RWPE2 (cell line): ENCODE data around the gene BMP7.

ENCODE experiments used
- ATAC-seq: fragments of 200-7000 bp; cut with Tn5 transposase; 3 replicates; pipeline ENCODE4 v1.9.1; 2021; ENCODE audit warnings: low read depth
- DNase-seq: peaks from one replicate; pipeline ENCODE4 v3.0.0-alpha.2; 2020; ENCODE audit warnings: low spot score
- H3K27ac ChIP-seq: fragments of 450-650 bp; 2 replicates; pipeline ENCODE4 v1.5.1; 2017; ENCODE audit warnings: mild to moderate bottlenecking; ENCODE audit not compliant: poor library complexity, severe bottlenecking
- H3K27me3 ChIP-seq: fragments of 250-450 bp; sonication (Bioruptor Pico); 2 replicates; pipeline ENCODE4 v1.5.1; 2021; ENCODE audit warnings: mild to moderate bottlenecking, moderate library complexity; ENCODE audit not compliant: insufficient read depth, poor library complexity, severe bottlenecking
- H3K36me3 ChIP-seq: fragments of 250-450 bp; sonication (Bioruptor Pico); 2 replicates; pipeline ENCODE4 v1.5.1; 2020; ENCODE audit warnings: low read depth, mild to moderate bottlenecking, moderate library complexity
- H3K4me1 ChIP-seq: fragments of 250-450 bp; sonication (Bioruptor Pico); 2 replicates; pipeline ENCODE4 v1.5.1; 2021; ENCODE audit warnings: mild to moderate bottlenecking, moderate library complexity; ENCODE audit not compliant: insufficient read depth, poor library complexity, severe bottlenecking
- H3K4me3 ChIP-seq: fragments of 250-450 bp; sonication (Bioruptor Pico); 2 replicates; pipeline ENCODE4 v1.5.1; 2021; ENCODE audit warnings: mild to moderate bottlenecking, moderate library complexity; ENCODE audit not compliant: severe bottlenecking
- H3K9me3 ChIP-seq: fragments of 250-450 bp; sonication (Bioruptor Pico); 2 replicates; pipeline ENCODE4 v1.5.1; 2021; ENCODE audit warnings: mild to moderate bottlenecking, moderate library complexity; ENCODE audit not compliant: severe bottlenecking
- TF ChIP-seq, protein P1 (sequence below): fragments of 450-650 bp; IDR thresholded peaks from one replicate; pipeline ENCODE4 v1.5.1; 2017; ENCODE audit warnings: mild to moderate bottlenecking, moderate library complexity; ENCODE audit not compliant: poor library complexity, severe bottlenecking

The BMP7 gene

DNA sequence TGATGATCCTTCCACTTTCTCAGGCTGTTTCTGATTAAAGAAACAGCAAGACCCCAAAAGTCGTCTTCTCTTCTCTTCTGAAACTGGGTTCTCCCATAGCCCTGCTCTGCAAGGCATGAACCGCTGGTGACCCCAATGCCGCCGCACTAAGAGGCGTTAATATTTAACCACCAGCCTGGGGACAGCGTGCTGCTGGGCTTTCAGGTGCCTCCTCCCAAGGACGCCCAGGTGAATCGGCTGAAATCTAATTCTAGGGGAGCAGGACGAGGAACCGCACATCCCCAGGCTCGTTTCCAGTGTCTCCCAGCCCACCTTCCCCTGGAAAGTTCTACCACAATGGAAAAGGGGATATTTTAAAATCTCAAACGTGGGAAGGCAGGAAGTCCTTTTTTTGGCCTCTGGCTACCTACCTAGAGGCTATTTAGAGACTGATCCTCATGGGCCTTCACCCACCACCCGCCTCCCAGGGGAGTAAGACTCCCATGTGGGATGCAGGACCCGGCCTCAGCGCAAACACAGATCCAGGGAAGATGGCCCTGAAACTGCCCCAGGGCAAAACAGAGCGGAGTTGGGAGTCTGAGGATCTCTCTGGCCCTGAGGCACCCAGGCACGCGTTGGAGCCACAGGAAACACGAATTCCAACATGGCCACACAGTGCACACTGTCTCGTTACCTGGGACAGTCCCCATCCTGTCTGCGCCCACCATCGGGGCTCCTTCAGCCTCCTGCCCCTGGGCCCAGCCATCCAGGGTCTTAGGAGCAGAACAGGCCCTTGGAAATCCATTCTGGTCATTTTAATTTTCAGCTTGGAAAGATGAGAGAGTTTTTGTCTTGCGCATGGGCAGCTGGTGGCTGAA lies 56.2 kb downstream of the BMP7 start:
- TF ChIP-seq, protein P1, sequence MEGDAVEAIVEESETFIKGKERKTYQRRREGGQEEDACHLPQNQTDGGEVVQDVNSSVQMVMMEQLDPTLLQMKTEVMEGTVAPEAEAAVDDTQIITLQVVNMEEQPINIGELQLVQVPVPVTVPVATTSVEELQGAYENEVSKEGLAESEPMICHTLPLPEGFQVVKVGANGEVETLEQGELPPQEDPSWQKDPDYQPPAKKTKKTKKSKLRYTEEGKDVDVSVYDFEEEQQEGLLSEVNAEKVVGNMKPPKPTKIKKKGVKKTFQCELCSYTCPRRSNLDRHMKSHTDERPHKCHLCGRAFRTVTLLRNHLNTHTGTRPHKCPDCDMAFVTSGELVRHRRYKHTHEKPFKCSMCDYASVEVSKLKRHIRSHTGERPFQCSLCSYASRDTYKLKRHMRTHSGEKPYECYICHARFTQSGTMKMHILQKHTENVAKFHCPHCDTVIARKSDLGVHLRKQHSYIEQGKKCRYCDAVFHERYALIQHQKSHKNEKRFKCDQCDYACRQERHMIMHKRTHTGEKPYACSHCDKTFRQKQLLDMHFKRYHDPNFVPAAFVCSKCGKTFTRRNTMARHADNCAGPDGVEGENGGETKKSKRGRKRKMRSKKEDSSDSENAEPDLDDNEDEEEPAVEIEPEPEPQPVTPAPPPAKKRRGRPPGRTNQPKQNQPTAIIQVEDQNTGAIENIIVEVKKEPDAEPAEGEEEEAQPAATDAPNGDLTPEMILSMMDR = no peak
- DNase-seq (peak; percentile 68), ATAC-seq (no peak)
- Histone ChIP-seq H3K36me3 (no peaks in the 10 kb centered on the region), H3K9me3 (no peaks in the 10 kb centered on the region), H3K4me1 (peaks cover 19% of the 10 kb centered on the region), H3K27ac (no peak overlapping the region), H3K27me3 (no peaks in the 10 kb centered on the region), H3K4me3 (no peak overlapping the region)

DNA sequence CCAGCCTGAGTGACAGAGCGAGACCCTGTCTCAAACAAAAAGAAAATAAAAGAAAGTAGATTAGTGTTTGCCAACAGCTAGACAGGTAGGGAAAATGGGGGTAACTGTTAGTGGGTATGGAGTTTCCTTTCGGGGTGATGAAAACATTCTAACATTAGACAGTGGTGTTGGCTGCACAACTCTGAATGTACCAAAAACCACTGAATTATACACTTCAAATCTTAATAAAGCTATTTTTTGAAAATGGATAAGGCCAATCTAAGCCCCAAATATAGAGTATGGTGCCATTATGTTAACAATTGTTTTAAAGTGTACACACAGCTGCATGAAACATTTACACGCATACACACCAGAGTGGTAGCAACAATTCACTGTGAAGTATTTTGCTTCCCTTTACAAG lies 57.0 kb downstream of the BMP7 start:
- DNase-seq (no peak), ATAC-seq (no peak)
- H3K4me1 ChIP-seq = peaks cover 22% of the 10 kb centered on the region

DNA sequence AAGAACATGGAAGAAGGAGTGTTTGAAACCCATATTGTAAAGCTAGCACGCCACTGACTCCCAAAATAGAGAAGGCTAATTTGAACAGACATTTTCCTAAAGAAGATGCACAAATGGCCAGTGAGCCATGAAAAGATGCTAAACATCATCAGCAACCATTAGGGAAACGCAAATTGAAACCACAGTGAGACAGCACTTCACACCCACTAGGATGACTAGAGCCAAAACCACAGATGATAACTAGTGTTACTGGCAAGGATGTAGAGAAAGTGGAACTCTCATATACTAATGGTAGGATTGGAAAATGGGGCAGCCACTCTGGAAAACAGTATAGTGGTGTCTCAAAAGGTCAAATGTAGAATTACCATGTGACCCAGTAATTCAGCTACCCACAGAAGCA lies 58.2 kb downstream of the BMP7 start:
- H3K27ac ChIP-seq = no peak overlapping the region
- no peaks in the 10 kb centered on the region for H3K36me3 ChIP-seq
- H3K4me1 ChIP-seq = peaks cover 28% of the 10 kb centered on the region
- H3K4me3 ChIP-seq = no peak overlapping the region
- ATAC-seq (no peak), DNase-seq (no peak)
- H3K9me3 ChIP-seq = no peaks in the 10 kb centered on the region
- TF ChIP-seq, protein P1 = no peak
- H3K27me3 ChIP-seq = no peaks in the 10 kb centered on the region

More for the DNA sequence above, 57.0 kb downstream of the BMP7 start:
- no peaks in the 10 kb centered on the region for H3K9me3 ChIP-seq
- TF ChIP-seq, protein P1 = no peak
- H3K36me3 ChIP-seq = no peaks in the 10 kb centered on the region
- no peak overlapping the region for H3K4me3 ChIP-seq
- no peak overlapping the region for H3K27ac ChIP-seq
- no peaks in the 10 kb centered on the region for H3K27me3 ChIP-seq

DNA sequence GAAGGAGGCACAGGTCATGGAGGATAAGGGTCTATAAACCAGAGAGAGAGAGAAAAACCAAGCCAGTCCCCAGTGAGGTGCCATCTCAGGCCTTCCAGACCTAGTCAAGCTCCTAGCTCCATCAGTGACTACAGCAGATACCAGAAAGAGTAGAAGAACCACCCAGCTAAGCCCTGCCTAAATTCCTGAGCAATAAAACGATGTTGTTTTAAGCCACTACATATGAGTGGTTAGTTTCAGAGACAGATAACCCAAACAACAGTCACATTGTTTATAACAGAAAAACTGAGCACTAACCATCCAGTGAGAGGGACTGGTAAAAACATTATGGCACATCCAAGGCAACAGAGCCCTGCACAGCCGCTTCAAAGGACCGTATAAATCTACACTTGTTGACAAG lies 59.2 kb downstream of the BMP7 start:
- ATAC-seq (no peak), DNase-seq (no peak)
- no peak overlapping the region for H3K27ac ChIP-seq
- H3K4me3 ChIP-seq = no peak overlapping the region
- no peaks in the 10 kb centered on the region for H3K9me3 ChIP-seq
- TF ChIP-seq, protein P1 = no peak
- no peaks in the 10 kb centered on the region for H3K36me3 ChIP-seq
- no peaks in the 10 kb centered on the region for H3K27me3 ChIP-seq
- peaks cover 21% of the 10 kb centered on the region for H3K4me1 ChIP-seq

DNA sequence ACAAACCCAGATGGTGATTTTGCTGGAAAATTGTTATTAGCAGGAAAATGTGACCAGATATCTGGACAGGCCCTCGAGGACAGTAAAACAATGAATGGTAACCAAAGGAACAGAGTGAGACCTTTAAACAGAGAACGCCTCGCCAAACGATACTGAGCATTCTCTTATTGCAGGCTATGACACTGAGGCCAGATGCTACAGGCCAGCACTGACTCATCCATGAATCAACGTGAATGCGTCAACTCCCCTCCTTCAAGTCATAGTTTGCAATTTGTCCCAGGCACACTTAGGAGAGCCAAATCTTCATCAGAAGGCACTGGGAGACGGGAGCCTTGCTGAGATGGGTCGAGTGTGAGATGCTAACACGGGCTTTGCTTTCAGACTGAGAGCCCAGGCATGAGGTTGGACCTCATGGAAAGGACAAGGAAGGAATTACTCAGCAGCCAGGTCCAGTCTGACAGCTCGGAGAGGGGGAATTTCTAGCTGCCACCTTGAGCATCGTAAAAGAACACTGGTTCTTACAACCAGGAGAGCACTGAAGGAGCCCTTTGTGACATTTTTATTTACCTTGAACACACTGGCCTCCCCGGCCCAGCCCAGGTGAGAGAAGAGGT lies 60.7 kb downstream of the BMP7 start:
- peak; percentile 98 for ATAC-seq
- Histone ChIP-seq H3K4me1 (peaks cover 17% of the 10 kb centered on the region), H3K27ac (no peak overlapping the region), H3K36me3 (no peaks in the 10 kb centered on the region), H3K4me3 (no peak overlapping the region), H3K27me3 (no peaks in the 10 kb centered on the region), H3K9me3 (no peaks in the 10 kb centered on the region)
- TF ChIP-seq, protein P1 = no peak
- peak; percentile 79 for DNase-seq
